SIG-M5 treated with dmso at 0.1 percent for 504 hours (cell line): ENCODE results near the gene ILDR1.
A peak's percentile ranks its signal among the peaks of the same experiment; 100 is the strongest.

ENCODE experiments used
- DNase-seq: peaks from one replicate; lab custom pipeline; 2025; ENCODE audit not compliant: unreplicated experiment; lab: John Stamatoyannopoulos, UW

Gene ILDR1

DNA sequence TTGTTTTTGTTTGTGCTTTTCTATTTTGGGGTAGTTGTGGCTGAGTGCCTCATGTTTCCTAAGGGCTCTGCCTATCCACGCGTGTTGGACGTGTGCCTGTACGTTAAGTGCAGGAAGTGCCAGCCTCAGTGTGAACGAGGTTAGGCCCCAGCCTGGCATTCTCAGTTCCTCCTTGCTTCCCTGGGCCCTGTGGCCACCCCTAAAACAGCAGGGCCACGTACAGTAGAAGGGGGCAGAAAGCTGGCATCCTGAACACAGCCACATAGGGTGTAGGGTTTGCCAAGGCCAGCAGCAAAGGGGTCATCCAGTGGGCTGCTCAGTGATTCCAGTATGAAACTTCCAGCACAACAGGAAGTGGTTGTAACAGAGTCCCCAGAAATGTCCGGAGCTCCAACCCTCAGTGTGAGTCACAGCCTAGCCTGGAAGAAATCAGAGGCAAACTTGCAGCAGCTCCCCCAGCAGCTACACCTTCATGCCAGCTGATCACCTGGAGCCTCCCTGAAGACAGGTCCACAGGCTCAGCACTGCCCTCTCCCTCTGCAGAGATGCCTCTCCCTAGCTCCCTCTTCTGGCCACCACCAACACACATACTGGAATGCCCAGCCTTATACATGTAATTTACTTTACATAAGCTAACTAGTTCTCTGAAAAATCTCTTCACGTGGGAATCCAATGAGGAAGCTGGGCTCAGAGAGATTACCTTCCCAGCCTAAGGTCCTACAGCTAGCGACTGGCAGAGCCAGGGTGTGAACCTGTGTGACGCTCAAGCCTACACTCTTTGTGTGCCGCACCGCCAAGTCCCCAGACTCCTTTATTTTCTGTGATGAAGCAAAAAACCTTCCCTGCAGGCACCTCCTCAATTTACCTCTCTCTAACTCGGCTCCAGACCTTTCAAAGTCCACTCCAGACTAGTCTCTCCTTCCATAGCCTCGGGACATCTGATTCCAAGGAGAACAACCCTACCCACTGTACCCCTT is 26.6 kb downstream of the ILDR1 start:
- DNase-seq = peak; percentile 86

GRCh38 chr3:121994551-121994950 is 27.5 kb downstream of the ILDR1 start:
- no peak for DNase-seq

DNA sequence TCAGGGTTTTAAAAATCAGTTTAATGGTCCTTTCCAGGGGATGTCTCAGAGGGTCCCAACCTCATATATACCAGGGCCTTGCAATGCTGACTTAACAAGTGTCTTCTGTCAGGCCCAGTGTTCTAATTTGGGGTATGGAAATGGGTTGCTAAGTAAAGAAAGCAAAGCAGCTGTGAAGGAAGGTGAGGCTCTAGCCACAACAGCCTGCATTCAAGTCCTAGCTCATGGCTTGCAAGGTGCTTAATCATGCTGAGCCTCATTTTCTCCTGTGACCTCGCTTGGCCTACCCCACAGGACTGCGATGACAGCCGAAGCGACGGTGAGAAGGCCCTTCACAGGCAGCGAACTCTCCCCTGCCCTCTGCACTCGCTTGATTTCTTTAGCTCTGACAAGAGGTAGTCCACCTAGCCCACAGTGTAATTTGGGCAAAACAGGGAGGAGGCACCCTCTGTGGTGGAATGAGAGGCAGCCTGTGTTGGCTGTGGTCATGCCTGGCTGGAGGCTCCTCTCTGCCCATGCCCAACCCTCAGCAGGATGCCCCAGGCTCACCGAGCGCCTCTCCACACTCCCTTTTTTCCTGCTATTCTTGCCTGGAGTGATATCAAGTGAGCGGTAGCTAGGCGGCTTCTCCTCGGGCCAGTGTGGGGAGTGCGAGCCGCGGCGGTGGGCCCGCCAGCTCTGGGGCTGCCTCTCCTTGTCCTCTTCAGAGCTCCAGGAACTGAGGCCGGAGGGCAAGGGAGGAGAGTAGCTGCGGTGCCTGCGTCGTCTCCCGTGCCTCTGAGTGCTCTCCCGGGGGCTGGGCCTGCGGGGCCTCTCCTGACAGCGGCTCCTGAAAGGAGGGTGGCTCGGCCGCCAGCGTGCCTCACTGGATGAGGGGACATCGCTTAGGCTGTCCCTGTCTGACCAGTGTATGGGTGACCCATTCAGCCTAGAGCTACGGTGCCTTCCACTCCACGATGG is 29.2 kb downstream of the ILDR1 start:
- no peak for DNase-seq

DNA sequence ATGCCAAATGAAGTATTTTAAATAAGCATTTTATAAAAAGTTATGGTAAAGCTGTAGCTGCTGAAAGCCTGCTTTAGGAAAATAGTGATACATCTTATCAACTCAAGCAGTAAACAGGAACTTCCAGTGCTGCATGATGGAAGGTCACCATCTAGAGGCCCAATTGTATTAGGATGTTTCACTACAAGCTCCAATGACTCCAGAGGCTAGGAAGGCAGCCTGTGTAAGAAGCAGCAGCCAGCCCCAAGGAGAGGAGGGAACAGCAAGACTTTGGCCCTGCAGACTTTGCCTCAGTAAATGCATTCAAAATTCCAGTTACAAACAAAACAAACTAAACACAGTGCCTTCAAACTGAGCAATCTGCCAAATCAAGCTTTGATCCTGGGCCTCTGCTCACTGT is 32.1 kb downstream of the ILDR1 start:
- DNase-seq = peak; percentile 18

DNA sequence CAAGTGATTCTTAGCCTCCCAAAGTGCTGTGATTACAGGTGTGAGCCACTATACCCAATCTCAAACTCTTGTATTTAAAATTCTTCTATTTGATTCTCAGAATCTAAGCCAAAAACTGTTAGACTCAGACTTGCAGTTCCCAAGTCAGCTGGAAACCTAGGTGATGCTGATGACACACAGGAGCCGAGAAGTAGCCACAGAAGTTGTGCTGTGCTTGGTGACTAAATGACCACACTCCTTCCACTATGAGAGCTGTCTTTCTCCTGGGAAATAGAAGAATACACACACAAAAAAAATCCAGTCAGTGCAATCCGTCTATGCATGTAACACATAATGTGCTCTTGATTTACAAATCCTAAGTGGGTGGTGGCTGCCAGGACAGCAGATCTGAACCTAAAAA is 33.9 kb downstream of the ILDR1 start:
- DNase-seq = no peak

GRCh38 chr3:121985846-121986245 is 36.2 kb downstream of the ILDR1 start:
- no peak for DNase-seq

DNA sequence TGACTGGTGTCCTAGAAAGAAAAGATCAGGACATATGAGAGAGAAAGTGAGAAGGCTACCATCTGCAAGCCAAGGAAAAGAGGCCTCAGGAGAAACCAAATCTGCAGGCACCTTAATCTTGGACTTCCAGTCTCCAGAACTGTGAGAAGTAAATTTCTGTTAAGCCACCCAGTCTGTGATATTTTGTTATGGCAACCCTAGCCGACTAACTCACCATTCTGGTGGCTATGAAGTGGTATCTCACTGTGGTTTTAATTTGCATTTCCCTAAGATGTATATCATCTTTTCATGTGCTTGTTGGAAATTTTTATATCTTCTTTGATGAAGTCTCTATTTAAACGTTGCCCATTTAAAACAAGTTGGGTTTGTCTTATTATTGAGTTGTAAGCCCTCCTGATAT is 40.6 kb downstream of the ILDR1 start:
- DNase-seq = no peak

- no peak for DNase-seq
These were observed 41.6 kb downstream of the ILDR1 start for GRCh38 chr3:121980450-121980796.

DNA sequence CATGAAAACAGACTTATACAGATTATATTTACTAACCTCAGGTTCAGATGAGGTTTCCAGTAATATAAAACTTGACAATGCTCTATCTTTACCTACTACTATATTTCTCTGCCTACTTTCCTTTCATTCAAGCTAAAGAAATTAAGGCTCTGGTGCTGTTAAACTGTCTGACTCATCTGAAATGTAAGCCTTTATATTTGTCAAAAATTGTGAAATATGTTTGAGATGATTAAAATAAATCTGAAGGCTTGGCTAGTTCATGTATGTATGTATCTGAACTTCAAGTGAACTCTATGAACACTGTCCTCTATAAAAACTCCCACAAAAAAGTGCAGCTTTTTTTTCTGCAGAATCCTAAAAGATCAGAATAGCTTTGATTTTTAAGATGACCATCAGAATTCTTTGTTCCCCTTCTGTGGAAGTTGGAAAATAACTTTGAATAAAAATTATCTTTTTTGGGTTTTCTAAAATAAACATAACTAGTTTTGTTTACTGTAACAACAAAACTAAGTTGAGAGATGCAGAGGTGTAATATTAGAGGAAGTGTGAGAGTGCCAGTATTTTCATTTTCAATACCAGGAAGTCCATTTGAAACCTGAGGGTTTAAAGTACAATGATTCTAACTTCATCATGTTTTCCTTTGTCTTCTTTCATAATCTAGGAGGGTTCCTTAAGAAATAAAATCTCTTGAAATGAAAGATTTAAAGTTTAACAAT is 42.2 kb downstream of the ILDR1 start:
- peak; percentile 20 for DNase-seq

DNA sequence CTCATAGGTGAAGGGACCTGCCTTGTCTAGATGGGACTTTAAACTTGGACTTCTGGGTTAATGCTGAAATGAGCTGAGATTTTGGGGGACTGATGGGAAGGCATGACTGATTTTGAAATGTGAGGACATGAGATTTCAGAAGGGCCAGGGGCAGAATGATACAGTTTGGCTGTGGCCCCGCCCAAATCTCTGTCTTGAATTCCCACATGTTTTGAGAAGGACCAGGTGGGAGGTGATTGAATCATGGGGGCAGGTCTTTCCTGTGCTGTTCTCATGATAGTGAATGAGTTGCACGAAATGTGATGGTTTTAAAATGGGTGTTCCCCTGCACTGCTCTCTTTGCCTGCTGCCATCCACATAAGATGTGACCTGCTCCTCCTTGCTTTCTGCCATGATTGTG is 42.8 kb downstream of the ILDR1 start:
- no peak for DNase-seq

DNA sequence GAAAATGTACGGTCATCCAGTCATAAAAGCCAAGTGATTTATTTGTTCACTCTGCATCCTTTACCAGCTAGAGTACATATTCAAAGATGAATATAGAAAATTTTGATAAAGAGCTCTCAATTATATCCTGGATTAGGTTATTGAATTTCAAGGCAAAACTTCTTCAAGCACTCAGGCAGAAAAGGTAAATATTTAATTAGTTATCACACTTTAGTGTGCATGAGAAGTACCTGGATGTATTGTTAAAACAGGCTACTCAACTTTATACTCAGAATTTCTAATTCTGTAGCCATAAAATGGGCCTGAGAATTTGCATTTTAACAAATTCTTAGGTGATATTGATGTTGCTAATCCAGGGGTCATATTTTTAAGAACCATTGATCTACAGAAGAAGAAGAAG is 45.3 kb downstream of the ILDR1 start:
- no peak for DNase-seq

- DNase-seq = no peak
These were observed 46.2 kb downstream of the ILDR1 start for GRCh38 chr3:121975702-121976302.

DNA sequence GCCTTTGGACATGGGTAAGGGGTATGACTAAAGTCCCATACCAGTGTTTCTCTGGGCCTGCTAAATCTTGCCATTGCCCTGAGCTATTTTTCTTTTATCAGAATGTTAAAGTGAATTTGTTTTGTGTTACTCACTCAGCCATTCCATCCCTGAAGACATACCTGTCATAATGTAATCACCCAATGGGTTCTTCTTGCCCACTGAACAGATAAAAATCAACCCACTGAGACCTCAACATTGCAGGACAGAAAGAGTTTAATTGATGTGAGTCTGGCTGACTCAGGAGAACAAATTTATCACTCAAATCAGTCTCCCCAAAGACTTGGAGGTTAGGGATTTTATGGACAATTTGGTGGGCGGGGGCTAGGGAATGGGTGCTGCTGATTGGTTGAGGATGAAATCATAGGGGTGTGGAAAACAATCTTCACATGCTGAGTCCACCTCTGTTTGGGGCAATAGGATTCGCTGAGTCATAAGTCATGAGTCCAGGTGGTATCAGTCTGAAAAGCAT is 47.4 kb downstream of the ILDR1 start:
- DNase-seq = no peak

DNA sequence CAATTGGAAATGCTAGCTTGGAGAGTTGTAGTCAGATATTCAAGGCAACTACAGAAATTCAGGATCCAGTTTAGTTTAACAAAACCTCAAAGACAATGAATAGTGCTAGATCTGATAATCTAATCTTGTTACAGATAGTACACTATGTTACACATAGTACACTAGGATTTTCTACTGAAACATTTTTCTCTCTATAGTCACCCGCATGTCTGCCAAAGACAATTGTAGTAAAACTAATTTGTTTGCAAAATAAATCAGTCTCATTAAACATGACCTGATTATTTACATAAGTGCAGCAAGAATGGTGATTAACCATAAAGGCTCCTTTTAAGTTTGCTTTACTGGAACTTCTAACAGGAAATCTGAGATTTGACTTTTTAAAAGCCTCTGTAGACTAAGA is 52.0 kb downstream of the ILDR1 start:
- DNase-seq = no peak

DNA sequence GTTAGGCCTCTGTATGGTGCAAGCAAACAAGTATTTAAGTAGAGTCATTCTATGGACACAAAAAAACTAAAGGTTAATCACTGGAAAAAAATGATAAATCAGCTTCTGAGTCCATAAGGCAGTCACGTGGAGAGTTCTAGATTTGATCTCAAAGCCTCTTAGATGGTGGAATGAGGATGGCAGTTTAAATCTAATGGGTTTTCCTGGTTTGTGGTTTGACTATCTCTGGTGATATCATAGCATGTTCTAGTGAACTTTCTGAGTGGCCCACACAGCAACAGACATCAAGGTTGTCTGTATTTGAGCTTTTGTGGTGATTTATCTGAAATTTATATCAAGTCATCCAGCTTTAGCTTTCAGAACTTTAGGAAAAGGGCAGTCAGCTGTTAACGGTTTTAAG is 52.4 kb downstream of the ILDR1 start:
- no peak for DNase-seq

DNA sequence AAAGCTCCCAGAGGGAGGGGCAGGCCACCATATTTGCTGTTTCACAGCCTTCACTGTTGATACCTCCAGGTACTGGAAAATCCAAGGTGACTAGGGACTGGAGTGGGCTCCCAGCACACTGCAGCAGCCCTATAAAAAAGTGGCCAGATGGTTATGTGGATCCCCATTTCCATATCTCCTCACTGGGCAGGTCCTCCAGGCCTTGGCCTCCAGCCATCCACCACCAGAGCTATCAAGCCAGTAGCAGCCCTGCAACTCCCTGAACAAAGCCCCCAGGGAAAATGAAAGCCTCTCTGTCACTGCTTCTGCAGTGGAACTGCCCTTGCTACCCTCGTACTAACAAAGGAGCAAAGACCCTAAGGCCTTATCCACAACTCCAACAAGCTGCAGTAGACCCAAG is 58.4 kb downstream of the ILDR1 start:
- DNase-seq = no peak

DNA sequence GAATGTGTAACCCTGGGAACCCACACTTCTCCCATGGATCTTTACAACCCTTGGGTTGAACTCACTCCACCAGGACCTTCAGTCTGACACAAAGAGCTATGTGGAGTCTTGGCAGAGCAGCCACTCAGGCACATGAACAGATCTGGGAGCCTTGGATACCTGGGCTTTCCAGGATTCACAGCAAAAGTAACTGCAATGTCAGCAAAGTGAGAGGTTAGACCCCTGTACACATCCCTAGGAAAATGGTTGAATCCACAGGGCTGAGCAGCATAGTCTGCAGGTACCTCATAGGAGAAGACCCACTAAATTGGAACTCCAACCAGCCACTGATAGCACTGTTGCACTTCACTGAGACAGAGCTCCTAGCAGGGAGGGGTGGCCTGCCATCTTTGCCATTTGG is 59.6 kb downstream of the ILDR1 start:
- no peak for DNase-seq

DNA sequence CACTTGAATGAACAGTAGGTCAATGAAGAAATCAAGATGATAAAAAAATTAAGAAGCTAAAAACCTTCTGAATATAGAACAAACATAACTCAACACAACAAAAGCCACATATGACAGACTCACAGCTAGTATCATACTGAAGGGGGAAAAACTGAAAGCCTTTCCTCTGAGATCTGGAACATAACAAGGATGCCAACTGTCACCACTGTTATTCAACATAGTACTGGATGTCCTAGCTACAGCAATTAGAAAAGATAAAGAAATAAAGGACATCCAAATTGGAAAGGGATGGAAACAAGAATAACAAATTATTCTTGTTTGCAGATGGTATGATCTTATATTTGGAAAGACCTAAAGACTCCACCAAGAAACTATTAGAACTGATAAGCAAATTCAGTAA is 60.8 kb downstream of the ILDR1 start:
- no peak for DNase-seq

DNA sequence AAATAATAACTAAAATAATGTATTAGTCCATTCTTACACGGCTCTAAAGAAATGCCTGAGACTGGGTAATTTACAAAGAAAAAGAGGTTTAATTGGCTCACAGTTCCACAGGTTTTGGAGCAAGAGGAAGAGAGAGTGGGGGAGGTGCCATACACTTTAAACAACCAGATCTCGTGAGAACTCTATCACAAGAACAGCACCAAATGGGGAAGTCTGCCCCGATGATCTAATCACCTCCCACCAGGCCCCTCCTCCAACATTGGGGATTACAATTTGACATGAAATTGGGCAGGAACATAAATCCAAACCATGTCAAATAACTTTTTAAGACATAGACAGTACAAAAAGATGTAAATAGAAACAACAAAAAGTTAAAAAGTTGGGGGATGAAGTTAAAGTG is 63.2 kb downstream of the ILDR1 start:
- no peak for DNase-seq

- DNase-seq = peak; percentile 36
These were observed 64.2 kb downstream of the ILDR1 start for GRCh38 chr3:121957674-121958415.
